GM20431 (cell line): ENCODE data around the gene EEFSEC.

Experiments
- in situ Hi-C: fragments of 300-500 bp; cut with MseI, MboI; formaldehyde crosslinking; loops from one replicate; pipeline ENCODE4 v1.15.0; 2020; ENCODE audit warnings: low sequenced_read_pairs; ENCODE audit not compliant: unreplicated experiment

EEFSEC gene

GRCh38 chr3:128358156-128358895, 205.0 kb downstream of the EEFSEC start:
- in situ Hi-C loops: no loop called here

DNA sequence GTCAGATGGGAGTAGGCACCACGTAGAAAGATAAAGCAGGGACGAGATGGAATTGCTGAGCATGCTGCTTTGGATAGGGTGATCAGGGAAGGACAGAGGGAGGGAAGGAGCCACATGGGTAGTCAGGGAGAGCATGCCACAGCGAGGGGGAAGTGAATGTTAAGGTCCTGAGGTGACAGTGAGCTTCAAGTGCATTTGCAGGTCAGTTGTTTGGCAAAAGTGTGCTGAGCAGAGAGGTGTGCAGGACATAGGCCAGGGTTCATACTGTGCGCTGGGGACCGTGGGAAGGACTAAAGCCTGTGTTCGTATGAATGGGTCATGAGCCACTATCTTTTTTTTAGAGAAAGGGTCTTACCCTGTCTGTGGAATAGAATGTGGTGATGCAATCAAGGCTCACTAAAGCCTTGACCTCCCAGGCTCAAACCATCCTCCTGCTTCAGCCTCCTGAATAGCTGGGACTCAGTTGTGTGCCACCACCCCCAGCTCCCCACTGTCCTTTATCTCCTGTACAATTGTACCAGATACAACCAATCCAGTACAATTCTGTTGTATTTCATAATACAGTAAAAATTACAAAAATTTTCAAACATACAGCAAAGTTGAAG, 205.9 kb downstream of the EEFSEC start:
- in situ Hi-C loops: no loop called here

GRCh38 chr3:128359846-128360642, 206.8 kb downstream of the EEFSEC start:
- in situ Hi-C loops: no loop called here

GRCh38 chr3:128360705-128361271, 207.5 kb downstream of the EEFSEC start:
- in situ Hi-C loops: no loop called here

- in situ Hi-C loops: no loop called here
Observed at GRCh38 chr3:128362026-128362965, 209.0 kb downstream of the EEFSEC start.

DNA sequence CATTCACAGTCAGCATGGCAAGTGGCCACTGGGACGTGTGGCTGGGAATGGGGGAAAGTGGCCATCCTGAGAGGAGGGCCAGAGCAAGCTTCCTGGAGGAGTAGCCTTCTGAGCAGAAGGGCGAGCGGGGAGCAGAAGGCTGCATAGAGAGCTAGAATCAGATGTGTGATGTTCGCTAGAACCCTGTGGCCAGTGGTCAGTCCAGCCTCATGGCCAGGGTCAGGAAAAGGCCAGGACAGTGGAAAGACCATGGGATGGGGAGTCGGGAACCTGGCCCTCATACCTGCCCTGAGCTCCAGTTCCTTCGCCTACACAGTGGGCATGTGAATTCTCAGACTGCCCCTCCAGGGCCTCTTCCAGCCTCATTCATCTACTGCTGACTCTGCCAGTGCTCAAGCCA, 211.0 kb downstream of the EEFSEC start:
- in situ Hi-C loops: no loop called here

DNA sequence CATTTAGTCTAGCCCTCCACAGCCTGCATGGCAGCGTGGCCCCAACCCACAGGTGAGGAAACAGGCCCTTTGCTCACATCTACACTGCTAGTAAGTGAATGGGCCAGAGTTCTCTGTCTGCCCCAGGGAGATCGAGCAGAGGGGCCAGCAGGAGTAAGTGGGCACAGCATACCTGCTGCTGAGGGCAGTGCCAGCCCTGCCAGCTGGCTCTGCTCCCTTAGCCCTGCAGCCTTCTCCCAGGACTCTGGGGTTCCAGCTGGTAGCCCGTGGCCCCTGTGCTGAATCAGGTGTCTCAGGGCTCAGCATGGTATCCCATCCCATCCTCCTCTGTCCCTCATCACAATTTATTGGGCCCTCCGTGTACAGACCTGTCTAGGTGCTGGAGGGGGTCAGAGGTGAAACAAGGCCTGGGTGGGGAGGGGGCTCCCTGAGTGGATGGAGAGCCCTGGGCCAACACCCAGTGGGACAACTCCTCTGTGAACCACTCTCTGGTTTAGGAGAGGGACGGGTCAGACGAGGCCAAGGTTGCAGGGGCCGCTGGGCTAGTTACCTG, 211.6 kb downstream of the EEFSEC start:
- in situ Hi-C loops: no loop called here

GRCh38 chr3:128366136-128366535, 212.9 kb downstream of the EEFSEC start:
- in situ Hi-C loops: no loop called here

DNA sequence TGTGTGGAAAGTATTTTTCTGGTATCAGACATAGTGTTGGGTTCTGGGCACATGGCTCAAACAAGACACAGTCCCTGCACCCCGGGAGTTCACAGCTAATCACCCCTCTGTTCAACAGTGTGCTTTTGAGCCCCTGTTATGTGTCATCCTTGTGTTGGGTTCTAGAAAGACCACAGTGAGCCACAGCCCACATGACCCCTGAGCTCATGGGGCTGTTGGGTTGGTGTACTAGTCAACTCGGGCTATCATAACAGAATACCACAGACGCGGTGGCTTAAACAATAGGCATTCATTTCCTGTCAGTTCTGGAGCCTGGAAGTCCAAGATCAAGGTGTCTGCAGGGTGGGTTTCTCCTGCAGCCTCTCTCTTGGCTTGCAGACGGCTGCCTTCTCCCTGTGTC, 213.4 kb downstream of the EEFSEC start:
- in situ Hi-C loops: no loop called here

GRCh38 chr3:128367221-128367620, 213.9 kb downstream of the EEFSEC start:
- in situ Hi-C loops: no loop called here

- in situ Hi-C loops: no loop called here
Observed at GRCh38 chr3:128367761-128368160, 214.5 kb downstream of the EEFSEC start.

GRCh38 chr3:128368626-128369025, 215.3 kb downstream of the EEFSEC start:
- in situ Hi-C loops: no loop called here

DNA sequence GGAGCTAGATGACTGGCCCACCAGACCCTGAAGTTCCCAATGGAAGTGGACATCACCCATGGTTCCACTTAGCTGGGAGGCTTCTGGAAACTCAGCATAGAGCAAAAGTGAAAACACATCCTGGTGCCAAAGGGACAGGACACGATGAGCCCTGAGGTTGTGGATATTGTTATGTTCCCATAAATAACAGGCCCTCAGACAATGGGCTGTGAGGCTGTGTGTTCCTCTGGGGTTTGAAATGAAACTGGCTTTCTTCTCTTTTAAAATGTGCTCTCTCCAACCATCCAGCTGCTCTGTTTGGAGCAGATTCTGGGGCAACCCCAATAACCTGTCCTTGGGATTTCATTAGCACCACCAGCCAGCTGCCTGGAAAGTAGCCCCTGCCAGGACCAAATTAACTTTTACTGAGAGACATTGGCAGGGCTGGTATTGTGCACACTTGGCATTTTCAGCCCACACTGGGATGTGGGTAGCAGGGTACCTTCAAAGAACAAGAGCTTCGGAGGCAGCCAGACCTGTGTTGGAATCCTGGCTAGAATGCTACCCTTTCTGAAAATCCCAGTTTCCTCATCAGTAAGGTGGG, 215.9 kb downstream of the EEFSEC start:
- in situ Hi-C loops: no loop called here

DNA sequence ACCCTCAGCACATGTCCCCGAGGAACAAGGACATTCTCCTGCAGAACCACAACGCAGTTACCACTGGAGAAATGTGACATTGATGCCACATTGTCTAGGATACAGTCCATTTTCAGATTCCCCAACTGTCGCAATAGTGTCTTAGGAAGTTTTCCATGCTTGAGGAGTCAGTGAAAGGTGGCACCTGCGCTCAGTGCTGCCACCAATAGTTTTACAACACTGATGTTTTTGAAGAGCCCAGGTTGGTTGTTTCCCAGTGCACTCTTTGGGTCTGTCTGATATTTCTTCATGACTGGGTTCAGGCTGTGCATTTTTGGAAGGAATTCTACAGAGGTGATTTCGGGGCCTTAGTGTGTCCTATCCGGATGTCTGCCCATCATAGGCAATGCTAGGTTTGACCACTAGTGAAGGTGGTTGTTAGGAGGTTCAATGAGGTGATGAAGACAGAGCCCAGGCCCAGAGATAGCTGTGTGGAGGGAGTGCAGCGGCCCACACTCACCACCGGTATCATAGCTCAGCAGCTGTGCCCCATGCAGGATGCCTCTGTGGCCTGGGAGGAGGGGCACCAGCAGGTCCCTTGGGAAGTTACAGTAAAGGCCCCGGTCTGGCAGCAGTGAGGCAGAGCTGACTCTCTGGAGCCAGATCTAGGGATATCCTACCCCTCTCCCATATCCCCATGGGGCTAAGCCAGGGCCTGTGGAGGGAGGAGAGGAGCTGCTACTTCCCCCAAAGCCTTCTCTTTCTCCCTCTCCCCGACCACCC, 216.8 kb downstream of the EEFSEC start:
- in situ Hi-C loops: no loop called here

- in situ Hi-C loops: no loop called here
Observed at GRCh38 chr3:128372281-128372680, 219.0 kb downstream of the EEFSEC start.

- in situ Hi-C loops: no loop called here
Observed at GRCh38 chr3:128372707-128373533, 219.6 kb downstream of the EEFSEC start.

DNA sequence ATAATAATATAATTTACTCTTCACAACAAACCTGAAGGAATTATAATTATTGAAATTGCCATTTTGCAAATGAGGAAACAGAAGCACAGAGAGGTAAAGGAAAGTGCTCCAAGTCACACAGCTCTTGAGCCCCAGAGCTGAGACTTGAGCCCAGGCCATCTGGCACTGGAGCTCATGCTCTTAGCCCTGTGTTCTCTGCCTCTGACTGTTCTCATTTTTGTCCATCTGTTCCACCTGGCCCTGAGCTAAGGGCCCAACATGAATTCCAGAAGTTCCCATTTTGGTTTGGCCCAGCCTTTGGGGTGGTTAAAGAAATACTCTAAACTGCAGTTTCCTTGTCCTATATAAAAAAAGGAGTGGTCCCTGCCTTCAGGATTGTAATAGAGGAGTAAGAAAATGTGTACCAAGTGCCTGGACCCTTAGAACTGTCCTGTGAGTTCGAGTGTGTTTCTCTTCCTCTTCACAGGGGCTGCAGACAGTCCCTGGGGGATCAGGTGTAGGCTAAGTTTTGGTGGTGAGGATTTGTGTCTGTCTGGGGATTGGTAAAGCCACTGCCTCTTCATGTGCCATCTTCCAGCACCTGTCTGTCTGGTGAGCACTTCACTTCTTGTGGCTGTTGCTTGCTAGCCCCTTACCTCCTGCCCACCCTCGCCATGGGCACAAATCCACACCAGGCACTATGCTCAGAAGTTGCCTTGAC, 221.6 kb downstream of the EEFSEC start:
- in situ Hi-C loops: no loop called here
